DMS53 (cell line): ENCODE data around the gene TSPAN16.

Experiments used
- DNase-seq: peaks from one replicate; lab custom pipeline; 2025; lab: John Stamatoyannopoulos, UW

TSPAN16 gene

GRCh38 chr19:11269408-11269807 lies 26.6 kb upstream of the TSPAN16 start:
- no peak for DNase-seq

DNA sequence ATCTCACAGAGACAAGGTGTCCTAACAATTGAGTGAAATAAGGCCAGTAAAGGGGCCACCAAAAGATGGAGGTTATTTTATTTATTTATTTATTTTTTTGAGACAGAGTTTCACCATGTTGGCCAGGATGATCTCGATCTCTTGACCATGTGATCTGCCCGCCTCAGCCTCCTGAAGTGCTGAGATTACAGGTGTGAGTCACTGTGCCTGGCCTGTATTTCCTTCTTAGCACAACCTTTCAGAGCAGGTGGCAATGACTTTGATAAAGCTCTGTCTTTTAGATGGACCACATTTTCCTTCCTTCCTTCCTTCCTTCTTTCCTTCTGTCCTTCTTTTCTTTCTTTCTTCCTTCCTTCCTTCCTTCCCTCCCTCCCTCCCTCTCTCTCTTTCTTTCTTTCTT lies 22.7 kb upstream of the TSPAN16 start:
- peak; percentile 50 for DNase-seq

GRCh38 chr19:11273989-11274388 lies 22.0 kb upstream of the TSPAN16 start:
- no peak for DNase-seq

DNA sequence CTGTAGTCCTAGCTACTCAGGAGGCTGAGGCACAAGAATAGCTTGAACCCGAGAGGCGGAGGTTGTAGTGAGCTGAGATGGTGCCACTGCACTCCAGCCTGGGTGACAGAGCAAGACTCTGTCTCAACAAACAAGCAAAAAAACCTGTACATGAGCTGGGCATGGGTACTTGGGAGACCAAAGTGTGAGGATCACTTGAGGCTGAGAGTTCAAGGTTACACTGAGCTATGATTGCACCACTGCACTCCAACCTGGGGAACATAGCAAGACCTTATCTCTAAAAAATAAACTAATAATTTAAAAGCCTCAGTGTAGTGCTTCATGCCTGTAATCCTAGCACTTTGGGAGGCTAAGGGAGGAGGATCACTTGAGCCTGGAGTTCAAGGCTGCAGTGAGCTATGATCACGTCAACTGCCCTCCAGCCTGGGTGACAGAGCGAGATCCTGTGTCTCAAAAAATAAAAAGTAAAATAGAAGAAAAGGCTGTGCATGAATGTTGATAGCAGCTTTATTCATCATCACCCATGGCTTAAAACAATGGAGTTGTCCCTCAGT lies 21.4 kb upstream of the TSPAN16 start:
- DNase-seq = no peak

GRCh38 chr19:11278670-11279069 lies 17.3 kb upstream of the TSPAN16 start:
- DNase-seq = no peak

DNA sequence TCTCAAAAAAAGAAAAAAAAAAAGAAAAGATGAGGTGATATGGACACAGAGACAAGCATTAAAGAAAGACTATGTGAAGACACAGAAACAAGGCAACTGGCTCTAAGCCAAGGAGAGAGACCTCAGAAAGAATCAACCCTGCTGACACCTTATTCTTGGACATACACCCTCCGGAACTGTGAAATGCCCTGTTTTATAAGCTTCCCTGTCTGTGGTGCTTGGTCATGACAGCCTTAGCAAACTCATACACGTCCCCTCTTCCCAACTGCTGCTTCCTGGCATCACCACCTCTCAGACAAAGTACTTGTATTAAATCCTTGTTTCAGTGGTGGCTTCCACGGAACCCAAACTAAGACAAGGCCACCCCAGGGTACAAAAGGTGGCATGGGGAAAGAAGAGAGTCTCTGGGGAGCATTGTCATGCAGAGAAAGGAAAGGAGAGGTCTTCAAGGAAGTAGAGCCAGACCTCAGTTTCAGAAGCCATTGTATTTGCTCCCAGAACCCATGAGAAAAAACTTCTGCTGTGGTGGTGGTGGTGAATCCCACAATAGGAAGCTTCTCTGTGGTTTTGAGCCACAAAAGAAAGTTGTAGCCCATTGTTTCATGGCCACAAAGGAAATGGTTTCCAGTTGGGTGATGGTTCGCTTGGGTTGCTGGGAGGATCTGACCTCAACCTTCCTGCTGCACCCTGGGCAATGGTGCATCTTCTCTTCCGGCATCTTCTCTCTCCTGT lies 16.3 kb upstream of the TSPAN16 start:
- peak; percentile 27 for DNase-seq

GRCh38 chr19:11281356-11282049 lies 14.5 kb upstream of the TSPAN16 start:
- no peak for DNase-seq

DNA sequence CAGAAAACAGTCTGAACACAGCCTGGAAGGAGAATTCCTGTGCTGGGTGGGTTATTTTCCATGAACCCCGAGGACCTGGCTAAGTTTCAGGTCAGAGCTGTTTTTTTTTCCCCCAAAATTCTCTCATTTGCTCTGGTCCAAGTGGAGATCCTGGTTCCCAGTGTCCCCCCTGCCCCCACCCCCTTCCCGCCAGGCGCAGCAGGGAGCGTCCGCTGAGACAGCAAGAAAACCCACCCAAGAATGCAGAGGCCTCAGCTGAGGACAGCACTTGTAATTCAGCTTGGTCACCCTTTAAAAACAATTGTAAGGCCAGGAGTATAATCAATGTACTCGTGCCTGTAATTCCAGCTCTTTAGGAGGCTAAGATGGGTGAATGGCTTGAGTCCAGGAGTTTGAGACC lies 11.4 kb upstream of the TSPAN16 start:
- no peak for DNase-seq

- DNase-seq = no peak
Observed at GRCh38 chr19:11286312-11286974, 9.5 kb upstream of the TSPAN16 start.

GRCh38 chr19:11288349-11288748 lies 7.6 kb upstream of the TSPAN16 start:
- peak; percentile 34 for DNase-seq

- DNase-seq = no peak
Observed at GRCh38 chr19:11290256-11290655, 5.7 kb upstream of the TSPAN16 start.

DNA sequence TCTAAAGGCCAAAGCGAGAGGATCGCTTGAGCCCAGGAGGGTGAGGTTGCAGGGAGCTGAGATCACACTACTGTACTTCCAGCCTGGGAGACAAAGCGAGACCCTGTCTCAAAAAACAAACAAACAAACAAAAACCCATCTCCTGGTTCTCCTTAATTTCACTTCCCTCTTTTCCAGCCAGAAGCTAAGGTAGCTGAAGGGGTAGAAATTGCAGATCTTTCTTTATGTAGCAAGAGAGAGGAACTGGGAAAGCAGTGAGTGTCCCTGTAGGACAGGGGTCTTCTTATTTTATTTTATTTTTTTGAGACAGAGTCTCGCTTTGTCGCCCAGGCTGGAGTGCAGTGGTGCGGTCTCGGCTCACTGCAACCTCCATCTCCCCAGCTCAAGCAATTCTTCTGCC lies 4.5 kb upstream of the TSPAN16 start:
- no peak for DNase-seq

- DNase-seq = peak; percentile 21
Observed at GRCh38 chr19:11291991-11292390, 4.0 kb upstream of the TSPAN16 start.

DNA sequence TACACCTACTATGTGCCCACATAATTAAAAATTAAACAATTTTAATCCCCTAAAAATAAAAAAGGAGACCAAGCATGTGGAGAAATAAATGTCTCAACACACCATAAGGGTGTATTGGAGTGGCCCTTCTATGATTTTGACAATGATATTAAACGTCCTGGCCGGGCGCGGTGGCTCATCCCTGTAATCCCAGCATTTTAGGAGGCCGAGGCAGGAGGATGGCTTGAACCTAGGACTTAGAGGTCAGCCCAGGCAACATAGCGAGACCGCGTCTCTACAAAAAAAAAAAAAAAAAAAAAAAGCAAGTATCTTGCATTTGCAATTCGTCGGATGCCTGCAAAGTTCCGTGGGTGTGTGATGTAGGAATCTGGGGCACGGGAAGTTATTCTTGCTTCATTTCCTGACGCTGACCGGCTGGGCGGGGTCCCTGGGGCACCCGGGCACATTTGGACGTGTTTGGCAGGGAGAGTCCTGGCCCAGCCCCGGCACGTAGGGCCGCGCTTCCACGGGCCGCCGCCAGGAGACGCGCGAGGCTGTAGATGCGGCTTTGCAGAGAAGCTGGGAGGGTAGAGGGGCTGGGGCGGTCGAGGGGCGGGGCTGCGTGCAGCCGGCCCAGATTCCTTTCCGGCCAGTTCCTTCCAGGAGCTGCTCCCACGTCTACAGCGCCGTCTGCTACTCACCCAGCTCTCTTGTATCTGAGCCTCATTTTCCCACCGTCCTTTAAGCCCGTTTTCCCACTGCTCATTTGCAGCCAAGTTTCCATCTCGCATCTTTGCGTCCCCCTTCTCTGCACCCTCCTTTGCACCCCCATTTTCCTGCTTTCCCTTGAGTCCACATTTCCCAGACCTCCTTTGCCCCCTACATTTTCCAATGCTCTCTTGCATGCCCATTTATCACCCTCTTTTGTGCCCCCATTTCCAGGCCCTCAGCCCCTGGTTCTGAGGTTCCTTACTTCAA lies 2.2 kb upstream of the TSPAN16 start:
- DNase-seq = peak; percentile 88

GRCh38 chr19:11295180-11295579 lies 780 bp upstream of the TSPAN16 start:
- no peak for DNase-seq

DNA sequence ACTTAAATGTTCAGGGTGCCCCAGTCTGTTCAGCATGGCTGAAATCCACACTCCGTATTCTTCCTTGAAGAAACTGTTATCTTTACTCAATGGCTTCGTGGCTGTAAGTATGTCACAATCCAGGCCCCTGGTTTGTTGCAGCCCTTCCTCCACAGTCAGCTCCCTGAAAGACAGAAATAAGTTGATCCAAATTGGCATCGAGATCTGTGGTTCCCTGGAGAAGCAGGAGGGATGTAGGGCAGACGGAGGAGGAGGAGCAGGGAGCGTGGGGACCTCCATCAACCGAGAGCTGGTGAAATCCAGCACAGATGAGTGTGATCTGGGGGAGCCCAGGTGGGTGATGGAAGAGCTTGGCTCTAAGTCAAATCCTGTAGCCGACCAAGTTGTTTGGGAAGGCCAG lies 304 bp downstream of the TSPAN16 start:
- no peak for DNase-seq

DNA sequence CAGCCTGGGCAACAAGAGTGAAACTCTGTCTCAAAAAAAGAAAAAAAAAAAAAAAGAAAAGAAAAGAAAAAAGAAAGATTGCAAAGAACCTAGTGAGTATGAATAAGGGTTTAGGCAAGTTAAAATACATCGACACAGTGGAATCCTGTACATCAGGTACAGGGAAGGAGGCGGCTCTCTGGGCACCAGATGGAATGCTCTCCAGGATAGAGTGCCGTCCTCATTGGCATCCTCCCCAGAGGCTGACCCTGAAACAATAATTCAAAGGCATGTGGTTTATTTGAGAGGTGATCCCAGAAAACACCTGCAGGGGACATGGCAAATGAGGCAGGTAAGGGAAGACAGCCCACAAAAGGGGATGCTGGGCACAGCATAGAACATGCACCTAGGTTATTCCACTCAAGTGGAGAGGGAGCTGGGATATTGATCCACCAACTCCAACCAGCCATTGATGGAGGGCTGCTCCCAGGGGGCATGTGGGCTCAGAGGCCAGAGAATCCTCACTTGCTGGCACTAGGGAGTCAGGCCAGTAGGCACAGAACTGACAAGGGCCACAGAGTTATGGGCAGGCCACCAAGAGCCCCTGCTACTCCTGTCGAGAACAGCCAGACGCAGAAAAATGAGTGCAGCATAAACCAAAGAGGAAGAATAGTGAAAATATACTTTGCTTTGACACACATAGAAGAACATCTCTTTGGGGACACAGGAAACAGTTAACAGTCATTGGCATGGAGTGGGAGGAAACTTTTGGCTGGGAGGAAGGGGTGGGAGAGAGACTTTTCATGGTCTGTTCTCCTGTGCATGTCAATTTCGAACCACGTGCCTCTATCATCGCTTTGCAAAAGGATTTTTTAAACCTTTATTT lies 4.2 kb downstream of the TSPAN16 start:
- DNase-seq = no peak

- no peak for DNase-seq
Observed at GRCh38 chr19:11300811-11301120, 4.8 kb downstream of the TSPAN16 start.

DNA sequence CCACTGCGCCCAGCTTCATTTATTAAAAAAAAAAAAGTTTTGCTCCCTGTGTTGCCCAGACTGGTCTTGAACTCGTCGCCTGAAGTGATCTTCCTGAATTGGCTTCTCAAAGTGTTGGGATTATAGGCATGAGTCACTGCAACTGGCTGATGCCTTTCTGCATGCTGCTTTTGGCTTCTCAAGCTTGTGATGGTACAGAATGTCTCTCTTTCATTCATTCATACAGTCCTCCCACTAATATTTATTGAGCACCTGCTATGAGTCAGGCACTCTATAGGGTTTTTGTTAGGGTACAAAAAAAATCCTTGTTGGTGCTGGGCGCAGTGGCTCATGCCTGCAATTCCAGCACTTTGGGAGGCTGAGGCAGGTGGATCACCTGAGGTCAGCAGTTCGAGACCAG lies 9.0 kb downstream of the TSPAN16 start:
- no peak for DNase-seq

DNA sequence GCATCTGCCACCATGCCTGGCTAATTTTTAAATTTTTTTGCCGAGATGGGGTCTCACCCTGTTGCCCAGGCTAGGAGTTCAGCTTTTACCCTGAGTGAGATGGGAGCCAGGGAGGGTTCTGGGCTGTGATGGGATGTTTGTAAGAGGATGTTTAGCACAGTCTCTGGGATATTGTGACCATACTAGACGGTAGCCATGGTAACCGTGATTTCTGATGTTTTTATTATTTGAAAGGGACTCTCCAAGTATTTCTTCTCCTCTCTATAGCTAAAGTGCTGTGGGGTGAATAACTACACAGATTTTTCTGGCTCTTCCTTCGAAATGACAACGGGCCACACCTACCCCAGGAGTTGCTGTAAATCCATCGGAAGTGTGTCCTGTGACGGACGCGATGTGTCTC lies 10.4 kb downstream of the TSPAN16 start:
- peak; percentile 45 for DNase-seq
